ENCODE results near the gene NIPAL4. TPM values are rescaled to one million over a fixed set of nuclear protein-coding genes. Genes with fewer than 3 reads are reported as not detected.
A peak's percentile ranks its signal among the peaks of the same experiment; 100 is the strongest.

NIPAL4 gene
- total RNA-seq, 4 donors from 2014 or later, result 0.33 TPM; not detected in 3

DNA sequence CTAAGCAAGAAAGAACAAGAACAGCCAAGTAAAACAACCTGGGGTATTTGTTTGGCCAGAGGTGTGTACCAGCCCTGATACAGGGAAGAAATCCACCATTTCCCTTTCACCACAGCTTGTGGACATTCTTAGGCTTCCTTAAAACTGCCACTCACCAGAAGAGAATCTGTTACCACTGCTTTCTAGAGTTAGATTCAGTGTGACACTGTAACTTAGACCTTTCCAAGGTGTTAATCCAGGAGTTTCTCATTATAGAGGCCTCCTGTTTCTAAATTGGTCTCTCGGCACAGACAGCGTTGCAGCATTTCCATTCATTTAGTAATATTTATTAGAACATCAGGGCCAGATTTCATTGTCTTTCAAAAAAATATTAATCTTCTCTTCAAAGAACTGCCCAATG lies 55.0 kb downstream of the NIPAL4 start:
- intact Hi-C loops (cut with DNase I), result no loop called here
- WGBS, 2 donors, result 97 to 99% methylated on average over 2 of the region's 2 CpGs
- H3K4me3 ChIP-seq (replicated peaks in 1 of 3), result no peak overlapping the region
- H3K27me3 ChIP-seq, result no peaks in the 10 kb centered on the region
- no peak for DNase-seq
- no peaks in the 10 kb centered on the region for H3K9me3 ChIP-seq
- H3K36me3 ChIP-seq, result no peaks in the 10 kb centered on the region
- H3K4me1 ChIP-seq, result peaks cover 26 to 40% of the 10 kb centered on the region in 2 donors
- H3K27ac ChIP-seq, result no peak overlapping the region
- TF ChIP-seq POLR2A (IDR thresholded peaks at IDR 0.05) (no peak), CTCF (IDR thresholded peaks at IDR 0.05) (no peak)

GRCh38 chr5:157516006-157516405 lies 56.0 kb downstream of the NIPAL4 start:
- Histone ChIP-seq H3K4me1 (peaks cover 24 to 36% of the 10 kb centered on the region in 2 donors), H3K36me3 (no peaks in the 10 kb centered on the region), H3K27ac (peak overlapping the region; percentile 66 to 88 (median 77)), H3K27me3 (no peaks in the 10 kb centered on the region), H3K9me3 (no peaks in the 10 kb centered on the region), H3K4me3 (replicated peaks in 1 of 3) (no peak overlapping the region)
- 67 to 85% methylated on average over 3 of the region's 3 CpGs for WGBS, 2 donors
- intact Hi-C loops (cut with DNase I), result no loop called here
- TF ChIP-seq POLR2A (IDR thresholded peaks at IDR 0.05) (no peak), CTCF (IDR thresholded peaks at IDR 0.05) (no peak)
- no peak for DNase-seq

- peak overlapping the region; percentile 66 to 88 (median 77) for H3K27ac ChIP-seq
- no peaks in the 10 kb centered on the region for H3K27me3 ChIP-seq
- no peaks in the 10 kb centered on the region for H3K9me3 ChIP-seq
- no peaks in the 10 kb centered on the region for H3K36me3 ChIP-seq
- TF ChIP-seq POLR2A (IDR thresholded peaks at IDR 0.05) (no peak), CTCF (IDR thresholded peaks at IDR 0.05) (no peak)
- H3K4me1 ChIP-seq, result peaks cover 16 to 28% of the 10 kb centered on the region in 2 donors
- WGBS, 2 donors, result 17 to 24% methylated on average over 5 of the region's 5 CpGs
- intact Hi-C loops (cut with DNase I), result no loop called here
- H3K4me3 ChIP-seq (replicated peaks in 1 of 3), result no peak overlapping the region
- peak; percentile 89 to 92 for DNase-seq
Observed at GRCh38 chr5:157516626-157517325, 56.8 kb downstream of the NIPAL4 start.

DNA sequence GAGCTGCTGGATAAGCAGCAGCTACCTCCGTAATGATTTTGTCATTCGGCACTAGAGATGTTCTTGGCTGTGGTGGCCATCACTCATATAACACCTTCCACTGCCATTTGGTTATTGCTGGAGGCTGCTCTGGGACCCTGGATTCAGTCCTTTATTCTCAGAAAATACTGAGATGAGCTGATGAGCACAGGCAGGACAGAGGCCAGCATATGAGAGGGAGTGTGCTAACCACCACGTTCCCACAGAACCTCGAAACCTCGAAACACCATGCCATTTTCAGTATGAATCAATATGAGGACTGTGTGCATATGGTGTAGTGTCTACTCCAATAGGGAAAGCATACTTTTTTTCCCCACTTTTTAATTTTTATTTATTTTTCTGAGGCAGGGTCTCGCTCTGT lies 59.0 kb downstream of the NIPAL4 start:
- intact Hi-C loops (cut with DNase I), result no loop called here
- H3K4me1 ChIP-seq, result peaks cover 10 to 19% of the 10 kb centered on the region in 2 donors
- no peaks in the 10 kb centered on the region for H3K36me3 ChIP-seq
- no peak overlapping the region for H3K4me3 ChIP-seq (replicated peaks in 1 of 3)
- no peaks in the 10 kb centered on the region for H3K9me3 ChIP-seq
- H3K27ac ChIP-seq, result no peak overlapping the region
- DNase-seq, result no peak
- 94 to 97% methylated on average over 6 of the region's 6 CpGs for WGBS, 2 donors
- H3K27me3 ChIP-seq, result no peaks in the 10 kb centered on the region
- TF ChIP-seq CTCF (IDR thresholded peaks at IDR 0.05), result no peak
- no peak for TF ChIP-seq POLR2A (IDR thresholded peaks at IDR 0.05)

GRCh38 chr5:157519579-157520253 lies 59.7 kb downstream of the NIPAL4 start:
- no peaks in the 10 kb centered on the region for H3K36me3 ChIP-seq
- H3K27me3 ChIP-seq, result no peaks in the 10 kb centered on the region
- no peak for TF ChIP-seq POLR2A (IDR thresholded peaks at IDR 0.05)
- no peak for TF ChIP-seq CTCF (IDR thresholded peaks at IDR 0.05)
- H3K4me3 ChIP-seq (replicated peaks in 1 of 3), result no peak overlapping the region
- intact Hi-C loops (cut with DNase I), result no loop called here
- no peaks in the 10 kb centered on the region for H3K9me3 ChIP-seq
- 94 to 96% methylated on average over 9 of the region's 9 CpGs for WGBS, 2 donors
- H3K27ac ChIP-seq, result no peak overlapping the region
- DNase-seq, result no peak
- peaks cover 10 to 19% of the 10 kb centered on the region in 2 donors for H3K4me1 ChIP-seq
